Measurements from ENCODE around the gene SH3BGR. TPM values are rescaled to one million over a fixed set of nuclear protein-coding genes. Genes with fewer than 3 reads are reported as not detected.

Gene SH3BGR
- total and polyA plus RNA-seq, 4 donors, result 0.33 to 5.4 (median 2.0) TPM

DNA sequence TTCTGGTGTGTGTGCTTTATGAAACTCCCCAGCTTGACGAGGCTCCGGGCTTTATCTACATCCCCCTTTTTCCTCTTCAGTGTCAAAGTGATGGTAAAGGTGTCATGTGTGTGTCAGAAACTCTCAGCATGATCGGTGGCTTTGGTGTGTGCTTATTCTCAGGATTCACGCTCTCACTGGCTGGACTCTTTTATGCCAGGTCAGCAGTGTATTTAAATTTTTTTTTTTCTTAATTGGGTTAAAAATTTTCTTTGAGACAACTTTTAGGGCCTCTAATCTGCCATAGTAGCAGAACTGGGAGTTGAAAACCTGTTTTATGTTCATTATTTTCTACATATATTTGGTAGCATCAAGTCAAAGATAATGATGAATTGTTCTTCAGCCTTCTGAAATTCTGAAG, 21.0 kb downstream of the SH3BGR start:
- no peaks in the 10 kb centered on the region for H3K36me3 ChIP-seq (ENCODE audit: control insufficient read depth in 4 of 4, insufficient read depth in 3 of 4, low read depth in 1 of 4, low read length in 3 of 4)
- no peaks in the 10 kb centered on the region for H3K4me1 ChIP-seq (ENCODE audit: control insufficient read depth in 4 of 4, insufficient read depth in 4 of 4, low read length in 3 of 4)
- H3K9ac ChIP-seq (ENCODE audit: low read depth in 1 of 2, low read length in 2 of 2), result no peak overlapping the region
- no peak overlapping the region for H3K4me3 ChIP-seq (ENCODE audit: low read depth in 1 of 3, low read length in 3 of 3)
- WGBS, result 87% methylated on average over 4 of the region's 4 CpGs
- H3K27me3 ChIP-seq (ENCODE audit: control insufficient read depth in 4 of 4, insufficient read depth in 4 of 4, low read length in 3 of 4), result no peaks in the 10 kb centered on the region
- no peak for DNase-seq (ENCODE audit: low spot score)
- H3K27ac ChIP-seq (ENCODE audit: low read depth in 1 of 2, low read length in 2 of 2), result no peak overlapping the region
- H3K9me3 ChIP-seq (ENCODE audit: control insufficient read depth in 4 of 4, low read length in 3 of 4), result no peaks in the 10 kb centered on the region
- no peak for TF ChIP-seq FOXA2 (IDR thresholded peaks at IDR 0.05)
- TF ChIP-seq, protein P1, sequence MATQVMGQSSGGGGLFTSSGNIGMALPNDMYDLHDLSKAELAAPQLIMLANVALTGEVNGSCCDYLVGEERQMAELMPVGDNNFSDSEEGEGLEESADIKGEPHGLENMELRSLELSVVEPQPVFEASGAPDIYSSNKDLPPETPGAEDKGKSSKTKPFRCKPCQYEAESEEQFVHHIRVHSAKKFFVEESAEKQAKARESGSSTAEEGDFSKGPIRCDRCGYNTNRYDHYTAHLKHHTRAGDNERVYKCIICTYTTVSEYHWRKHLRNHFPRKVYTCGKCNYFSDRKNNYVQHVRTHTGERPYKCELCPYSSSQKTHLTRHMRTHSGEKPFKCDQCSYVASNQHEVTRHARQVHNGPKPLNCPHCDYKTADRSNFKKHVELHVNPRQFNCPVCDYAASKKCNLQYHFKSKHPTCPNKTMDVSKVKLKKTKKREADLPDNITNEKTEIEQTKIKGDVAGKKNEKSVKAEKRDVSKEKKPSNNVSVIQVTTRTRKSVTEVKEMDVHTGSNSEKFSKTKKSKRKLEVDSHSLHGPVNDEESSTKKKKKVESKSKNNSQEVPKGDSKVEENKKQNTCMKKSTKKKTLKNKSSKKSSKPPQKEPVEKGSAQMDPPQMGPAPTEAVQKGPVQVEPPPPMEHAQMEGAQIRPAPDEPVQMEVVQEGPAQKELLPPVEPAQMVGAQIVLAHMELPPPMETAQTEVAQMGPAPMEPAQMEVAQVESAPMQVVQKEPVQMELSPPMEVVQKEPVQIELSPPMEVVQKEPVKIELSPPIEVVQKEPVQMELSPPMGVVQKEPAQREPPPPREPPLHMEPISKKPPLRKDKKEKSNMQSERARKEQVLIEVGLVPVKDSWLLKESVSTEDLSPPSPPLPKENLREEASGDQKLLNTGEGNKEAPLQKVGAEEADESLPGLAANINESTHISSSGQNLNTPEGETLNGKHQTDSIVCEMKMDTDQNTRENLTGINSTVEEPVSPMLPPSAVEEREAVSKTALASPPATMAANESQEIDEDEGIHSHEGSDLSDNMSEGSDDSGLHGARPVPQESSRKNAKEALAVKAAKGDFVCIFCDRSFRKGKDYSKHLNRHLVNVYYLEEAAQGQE (IDR thresholded peaks at IDR 0.05), result no peak

DNA sequence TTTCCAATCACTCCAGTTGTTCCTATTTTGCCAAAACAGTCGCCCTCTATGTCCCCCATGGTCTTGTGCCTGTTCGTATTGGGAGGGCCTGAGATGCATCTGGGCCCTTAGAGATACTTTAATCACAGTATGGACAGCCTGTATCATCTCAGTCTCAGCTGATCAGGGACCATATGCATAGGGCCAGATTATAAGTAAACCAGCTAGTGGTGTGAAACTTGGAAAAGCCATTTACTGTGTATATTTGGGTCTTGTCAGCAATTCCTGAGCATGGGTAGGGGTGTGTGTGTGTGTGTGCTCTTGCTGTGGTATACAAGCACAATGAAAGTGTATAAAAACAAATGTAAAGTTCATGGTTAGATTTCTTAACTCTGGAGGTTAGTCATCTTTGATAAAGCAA, 22.8 kb downstream of the SH3BGR start:
- no peak overlapping the region for H3K27ac ChIP-seq (ENCODE audit: low read depth in 1 of 2, low read length in 2 of 2)
- no peak for DNase-seq (ENCODE audit: low spot score)

DNA sequence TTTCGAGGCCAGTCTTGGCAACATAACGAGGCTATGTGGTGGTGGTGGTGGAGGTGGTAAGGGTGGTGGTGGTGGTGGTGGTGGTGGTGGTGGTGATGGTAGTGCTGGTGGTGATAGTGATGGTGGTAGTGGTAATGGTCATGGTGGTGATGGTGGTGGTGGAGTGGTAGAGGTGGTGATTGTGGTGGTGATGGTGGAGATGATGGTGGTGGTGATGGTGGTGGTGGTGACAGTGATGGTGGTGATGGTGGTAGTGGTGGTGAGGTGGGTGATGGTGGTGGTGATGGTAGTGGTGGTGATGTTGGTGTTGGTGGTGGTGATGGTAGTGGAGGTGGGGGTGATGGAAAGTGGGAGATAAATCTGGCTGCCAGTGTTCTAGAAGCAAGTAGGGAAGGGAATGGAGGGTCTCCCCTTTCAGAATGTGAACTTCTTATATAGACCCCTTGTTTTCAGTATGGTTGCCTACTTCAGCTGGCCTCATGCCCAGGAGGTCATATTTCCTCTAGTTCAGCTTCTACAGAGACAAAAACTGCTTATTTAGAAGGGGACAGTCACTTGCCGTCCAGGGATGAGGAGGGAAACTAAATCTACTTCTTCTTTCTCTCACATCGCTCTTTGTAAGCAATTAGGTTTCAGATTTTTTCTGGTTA, 27.5 kb downstream of the SH3BGR start:
- Histone ChIP-seq H3K27ac (ENCODE audit: low read depth in 1 of 2, low read length in 2 of 2) (no peak overlapping the region), H3K4me1 (ENCODE audit: control insufficient read depth in 4 of 4, insufficient read depth in 4 of 4, low read length in 3 of 4) (no peaks in the 10 kb centered on the region), H3K9me3 (ENCODE audit: control insufficient read depth in 4 of 4, low read length in 3 of 4) (no peaks in the 10 kb centered on the region), H3K27me3 (ENCODE audit: control insufficient read depth in 4 of 4, insufficient read depth in 4 of 4, low read length in 3 of 4) (no peaks in the 10 kb centered on the region), H3K4me3 (ENCODE audit: low read depth in 1 of 3, low read length in 3 of 3) (no peak overlapping the region), H3K36me3 (ENCODE audit: control insufficient read depth in 4 of 4, insufficient read depth in 3 of 4, low read depth in 1 of 4, low read length in 3 of 4) (no peaks in the 10 kb centered on the region), H3K9ac (ENCODE audit: low read depth in 1 of 2, low read length in 2 of 2) (no peak overlapping the region)
- WGBS, result 90% methylated on average over 4 of the region's 4 CpGs
- TF ChIP-seq HNF4G (IDR thresholded peaks at IDR 0.05), result no peak
- TF ChIP-seq, protein P2, sequence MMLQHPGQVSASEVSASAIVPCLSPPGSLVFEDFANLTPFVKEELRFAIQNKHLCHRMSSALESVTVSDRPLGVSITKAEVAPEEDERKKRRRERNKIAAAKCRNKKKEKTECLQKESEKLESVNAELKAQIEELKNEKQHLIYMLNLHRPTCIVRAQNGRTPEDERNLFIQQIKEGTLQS (IDR thresholded peaks at IDR 0.05), result no peak
- no peak for TF ChIP-seq FOXA1 (IDR thresholded peaks at IDR 0.05)
- DNase-seq (ENCODE audit: low spot score), result no peak

More for the DNA sequence above, 22.8 kb downstream of the SH3BGR start:
- 92% methylated on average over 2 of the region's 2 CpGs for WGBS
- H3K4me3 ChIP-seq (ENCODE audit: low read depth in 1 of 3, low read length in 3 of 3), result no peak overlapping the region
- no peak for TF ChIP-seq RAD21 (IDR thresholded peaks at IDR 0.05)
- no peaks in the 10 kb centered on the region for H3K4me1 ChIP-seq (ENCODE audit: control insufficient read depth in 4 of 4, insufficient read depth in 4 of 4, low read length in 3 of 4)
- H3K9me3 ChIP-seq (ENCODE audit: control insufficient read depth in 4 of 4, low read length in 3 of 4), result no peaks in the 10 kb centered on the region
- no peaks in the 10 kb centered on the region for H3K36me3 ChIP-seq (ENCODE audit: control insufficient read depth in 4 of 4, insufficient read depth in 3 of 4, low read depth in 1 of 4, low read length in 3 of 4)
- no peak overlapping the region for H3K9ac ChIP-seq (ENCODE audit: low read depth in 1 of 2, low read length in 2 of 2)
- H3K27me3 ChIP-seq (ENCODE audit: control insufficient read depth in 4 of 4, insufficient read depth in 4 of 4, low read length in 3 of 4), result no peaks in the 10 kb centered on the region

DNA sequence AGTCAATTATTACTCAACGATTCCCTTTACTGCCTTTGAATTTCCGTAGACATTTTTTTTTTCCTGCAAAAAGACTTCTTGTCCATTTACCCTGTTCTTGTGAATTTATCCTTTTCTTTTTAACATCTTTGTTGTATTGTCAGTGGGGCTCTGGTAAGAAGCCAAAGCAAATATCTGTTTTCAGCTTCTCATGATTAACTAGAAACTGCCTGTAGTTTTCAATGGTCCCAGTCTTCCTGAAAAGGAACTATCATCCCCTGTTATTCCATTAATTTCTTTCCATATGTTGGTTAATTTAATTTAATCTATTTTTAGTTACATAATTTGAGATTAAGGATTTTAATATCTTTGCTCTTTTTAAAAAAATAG, 28.0 kb downstream of the SH3BGR start:
- 63% methylated on average over 2 of the region's 2 CpGs for WGBS
- TF ChIP-seq RXRA (IDR thresholded peaks at IDR 0.05), result no peak
- no peak overlapping the region for H3K27ac ChIP-seq (ENCODE audit: low read depth in 1 of 2, low read length in 2 of 2)

More for the DNA sequence above, 28.0 kb downstream of the SH3BGR start:
- Histone ChIP-seq H3K9me3 (ENCODE audit: control insufficient read depth in 4 of 4, low read length in 3 of 4) (no peaks in the 10 kb centered on the region), H3K9ac (ENCODE audit: low read depth in 1 of 2, low read length in 2 of 2) (no peak overlapping the region), H3K36me3 (ENCODE audit: control insufficient read depth in 4 of 4, insufficient read depth in 3 of 4, low read depth in 1 of 4, low read length in 3 of 4) (no peaks in the 10 kb centered on the region), H3K4me3 (ENCODE audit: low read depth in 1 of 3, low read length in 3 of 3) (no peak overlapping the region), H3K4me1 (ENCODE audit: control insufficient read depth in 4 of 4, insufficient read depth in 4 of 4, low read length in 3 of 4) (no peaks in the 10 kb centered on the region), H3K27me3 (ENCODE audit: control insufficient read depth in 4 of 4, insufficient read depth in 4 of 4, low read length in 3 of 4) (no peaks in the 10 kb centered on the region)
- no peak for DNase-seq (ENCODE audit: low spot score)

Data from liver (tissue), 9 donors.